PC-3 (cell line): ENCODE measurements around the gene SHISA6. TPM values are rescaled to one million over a fixed set of nuclear protein-coding genes. Genes with fewer than 3 reads are reported as not detected.

ENCODE experiments used
- ATAC-seq: fragments of 200-7000 bp; cut with Tn5 transposase; 2 replicates; pipeline ENCODE4 v1.9.1; 2020; ENCODE audit warnings: mild to moderate bottlenecking, moderate library complexity
- BruUV-seq: library from RNA; stranded (reverse); fragments of 400-500 nt; replicated peaks from 2 replicates; lab custom pipeline; 2021; lab: Mats Ljungman, UMichigan
- CTCF ChIA-PET: fragments of 300-600 bp; sonication (Branson Sonifier 250); formaldehyde crosslinking; loops from one replicate; lab custom pipeline; 2022; ENCODE audit warnings: antibody characterized with exemption; lab: Charles Lee
- POLR2A ChIA-PET: fragments of 300-600 bp; sonication (Branson Sonifier 250); formaldehyde crosslinking; loops from one replicate; lab custom pipeline; 2022; ENCODE audit warnings: antibody characterized with exemption; ENCODE audit not compliant: unreplicated experiment; lab: Charles Lee
- DNase-seq: peaks from one replicate; pipeline ENCODE4 v3.0.0-alpha.2; 2015
- H2AFZ ChIP-seq: fragments of 300-600 bp; sonication (generic); 2 replicates; pipeline ENCODE4 v1.6.0; 2016; ENCODE audit warnings: antibody characterized with exemption, low read length
- H3F3A ChIP-seq: fragments of 300-600 bp; sonication (generic); one replicate; pipeline ENCODE4 v1.6.0; 2017; ENCODE audit warnings: antibody characterized with exemption, low read length, control low read depth, mild to moderate bottlenecking; ENCODE audit not compliant: unreplicated experiment
- H3K27ac ChIP-seq: fragments of 300-600 bp; sonication (generic); 2 replicates; pipeline ENCODE4 v1.5.1; 2016; ENCODE audit warnings: mild to moderate bottlenecking, low read length
- H3K27me3 ChIP-seq: fragments of 300-600 bp; sonication (generic); 2 replicates; pipeline ENCODE4 v1.6.1; 2016; ENCODE audit warnings: low read length, mixed read lengths
- H3K36me3 ChIP-seq: fragments of 300-600 bp; sonication (generic); 2 replicates; pipeline ENCODE4 v1.6.1; 2016; ENCODE audit warnings: low read depth, mixed run types, low read length, mixed read lengths
- H3K4me1 ChIP-seq: fragments of 300-600 bp; sonication (generic); 2 replicates; pipeline ENCODE4 v1.5.1; 2016; ENCODE audit warnings: low read length; ENCODE audit not compliant: insufficient read depth
- H3K4me2 ChIP-seq: fragments of 300-600 bp; sonication (generic); 2 replicates; pipeline ENCODE4 v1.6.0; 2016; ENCODE audit warnings: low read length
- H3K4me3 ChIP-seq: fragments of 300-600 bp; sonication (generic); 2 replicates; pipeline ENCODE4 v1.5.1; 2016; ENCODE audit warnings: mild to moderate bottlenecking, low read length, mixed read lengths
- H3K79me2 ChIP-seq: fragments of 300-600 bp; sonication (generic); 2 replicates; pipeline ENCODE4 v1.6.1; 2017; ENCODE audit warnings: low read length, mixed read lengths
- H3K9ac ChIP-seq: fragments of 300-600 bp; sonication (generic); 2 replicates; pipeline ENCODE4 v1.6.0; 2016; ENCODE audit warnings: mild to moderate bottlenecking, low read length
- H3K9me2 ChIP-seq: fragments of 300-600 bp; sonication (generic); replicated peaks from 2 replicates; pipeline ENCODE4 v1.6.1; 2016; ENCODE audit warnings: mixed run types, low read length, mixed read lengths
- H3K9me3 ChIP-seq: fragments of 300-600 bp; sonication (generic); 2 replicates; pipeline ENCODE4 v1.6.1; 2016; ENCODE audit warnings: low read length, mixed read lengths
- H4K20me1 ChIP-seq: fragments of 300-600 bp; sonication (generic); 2 replicates; pipeline ENCODE4 v1.6.1; 2016; ENCODE audit warnings: low read length, mixed read lengths
- CTCF ChIP-seq: fragments of 300-600 bp; sonication (generic); conservative IDR thresholded peaks from 2 replicates; pipeline ENCODE4 v1.5.1; 2017; ENCODE audit warnings: antibody characterized with exemption, low read depth, mild to moderate bottlenecking, low read length
- EZH2 ChIP-seq: fragments of 300-600 bp; sonication (generic); IDR thresholded peaks from one replicate; pipeline ENCODE4 v1.6.1; 2017; ENCODE audit warnings: antibody characterized with exemption, mild to moderate bottlenecking, low read length; ENCODE audit not compliant: unreplicated experiment
- EZH2phosphoT487 ChIP-seq: fragments of 300-600 bp; sonication (generic); IDR thresholded peaks from 2 replicates; pipeline ENCODE4 v1.6.1; 2018; ENCODE audit warnings: mild to moderate bottlenecking, antibody characterized with exemption, low read length, borderline replicate concordance
- intact Hi-C: fragments of 100-400 bp; cut with micrococcal nuclease; formaldehyde crosslinking; loops from 2 replicates; pipeline ENCODE4 v1.9.0; 2023
- total RNA-seq: library from RNA; depleted of rRNA; stranded (reverse); fragments of >200 nt; gene quantifications from 2 replicates; pipeline ENCODE4 v1.2.3, GENCODE V29; 2014

SHISA6 gene
- total RNA-seq, 1 experiment from 2014 or later = not detected

- Histone ChIP-seq H2AFZ (no peak overlapping the region), H4K20me1 (no peaks in the 10 kb centered on the region), H3K27ac (no peak overlapping the region), H3K27me3 (no peaks in the 10 kb centered on the region), H3K9me3 (no peaks in the 10 kb centered on the region), H3K4me2 (no peak overlapping the region), H3F3A (no peaks in the 10 kb centered on the region), H3K79me2 (no peaks in the 10 kb centered on the region), H3K4me1 (no peaks in the 10 kb centered on the region), H3K36me3 (no peaks in the 10 kb centered on the region), H3K4me3 (no peak overlapping the region), H3K9me2 (no peaks in the 10 kb centered on the region), H3K9ac (no peak overlapping the region)
- ATAC-seq (no peak), DNase-seq (no peak)
- ChIA-PET POLR2A (no interaction called here), CTCF (no interaction called here)
- TF ChIP-seq EZH2phosphoT487 (no peak), CTCF (no peak)
- intact Hi-C loops = no loop called here
- BruUV-seq = no TSS peak
Observed at GRCh38 chr17:11565591-11565990, 324.6 kb downstream of the SHISA6 start.

GRCh38 chr17:11578998-11579397 lies 338.0 kb downstream of the SHISA6 start:
- no peaks in the 10 kb centered on the region for H3F3A ChIP-seq
- H3K27me3 ChIP-seq = no peaks in the 10 kb centered on the region
- no TSS peak for BruUV-seq
- H3K27ac ChIP-seq = no peak overlapping the region
- no peak overlapping the region for H3K4me3 ChIP-seq
- no peaks in the 10 kb centered on the region for H3K9me3 ChIP-seq
- no peaks in the 10 kb centered on the region for H4K20me1 ChIP-seq
- ATAC-seq = no peak
- intact Hi-C loops = no loop called here
- POLR2A ChIA-PET = no interaction called here
- no peaks in the 10 kb centered on the region for H3K36me3 ChIP-seq
- no peaks in the 10 kb centered on the region for H3K79me2 ChIP-seq
- H2AFZ ChIP-seq = no peak overlapping the region
- H3K9ac ChIP-seq = no peak overlapping the region
- no peak overlapping the region for H3K4me2 ChIP-seq
- DNase-seq = no peak
- CTCF ChIA-PET = no interaction called here
- no peaks in the 10 kb centered on the region for H3K4me1 ChIP-seq
- no peaks in the 10 kb centered on the region for H3K9me2 ChIP-seq
- TF ChIP-seq EZH2 (no peak), EZH2phosphoT487 (no peak), CTCF (no peak)

GRCh38 chr17:11580677-11581076 lies 339.7 kb downstream of the SHISA6 start:
- CTCF ChIA-PET = no interaction called here
- Histone ChIP-seq H3K9ac (no peak overlapping the region), H3K27me3 (no peaks in the 10 kb centered on the region), H3K27ac (no peak overlapping the region), H3K36me3 (no peaks in the 10 kb centered on the region), H4K20me1 (no peaks in the 10 kb centered on the region), H3K9me3 (no peaks in the 10 kb centered on the region), H3K4me2 (no peak overlapping the region), H3K4me1 (no peaks in the 10 kb centered on the region), H3F3A (no peaks in the 10 kb centered on the region), H3K4me3 (no peak overlapping the region), H3K9me2 (no peaks in the 10 kb centered on the region), H2AFZ (no peak overlapping the region), H3K79me2 (no peaks in the 10 kb centered on the region)
- POLR2A ChIA-PET = no interaction called here
- BruUV-seq = no TSS peak
- intact Hi-C loops = no loop called here
- DNase-seq (no peak), ATAC-seq (no peak)
- TF ChIP-seq CTCF (no peak), EZH2 (no peak), EZH2phosphoT487 (no peak)
